ENCODE data around the gene LCTL. TPM values are rescaled to one million over a fixed set of nuclear protein-coding genes. Genes with fewer than 3 reads are reported as not detected.

The LCTL gene
- total RNA-seq, 4 donors from 2014 or later: not detected

DNA sequence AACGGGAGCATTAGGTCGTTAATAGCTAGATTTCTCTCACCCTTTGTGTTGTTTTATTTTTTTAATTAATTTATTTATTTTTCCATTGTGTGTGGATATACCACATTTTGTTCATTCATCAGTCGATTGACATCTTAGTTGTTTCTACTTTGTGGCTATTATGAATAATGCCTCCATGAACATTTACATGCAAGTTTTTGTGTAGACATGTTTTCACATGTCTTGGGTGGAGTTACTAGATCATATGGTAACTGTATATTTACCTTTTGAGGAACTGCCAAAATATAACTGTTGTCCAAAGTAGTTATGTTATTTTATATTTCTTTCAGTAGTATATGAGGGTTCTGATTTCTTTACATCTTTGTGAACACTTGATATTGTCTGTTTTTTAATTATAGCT lies 41.9 kb downstream of the LCTL start:
- ATAC-seq (ENCODE audit: low FRiP score) (no peak), DNase-seq (ENCODE audit: low spot score) (no peak)
- TF ChIP-seq, protein P1, sequence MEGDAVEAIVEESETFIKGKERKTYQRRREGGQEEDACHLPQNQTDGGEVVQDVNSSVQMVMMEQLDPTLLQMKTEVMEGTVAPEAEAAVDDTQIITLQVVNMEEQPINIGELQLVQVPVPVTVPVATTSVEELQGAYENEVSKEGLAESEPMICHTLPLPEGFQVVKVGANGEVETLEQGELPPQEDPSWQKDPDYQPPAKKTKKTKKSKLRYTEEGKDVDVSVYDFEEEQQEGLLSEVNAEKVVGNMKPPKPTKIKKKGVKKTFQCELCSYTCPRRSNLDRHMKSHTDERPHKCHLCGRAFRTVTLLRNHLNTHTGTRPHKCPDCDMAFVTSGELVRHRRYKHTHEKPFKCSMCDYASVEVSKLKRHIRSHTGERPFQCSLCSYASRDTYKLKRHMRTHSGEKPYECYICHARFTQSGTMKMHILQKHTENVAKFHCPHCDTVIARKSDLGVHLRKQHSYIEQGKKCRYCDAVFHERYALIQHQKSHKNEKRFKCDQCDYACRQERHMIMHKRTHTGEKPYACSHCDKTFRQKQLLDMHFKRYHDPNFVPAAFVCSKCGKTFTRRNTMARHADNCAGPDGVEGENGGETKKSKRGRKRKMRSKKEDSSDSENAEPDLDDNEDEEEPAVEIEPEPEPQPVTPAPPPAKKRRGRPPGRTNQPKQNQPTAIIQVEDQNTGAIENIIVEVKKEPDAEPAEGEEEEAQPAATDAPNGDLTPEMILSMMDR (IDR thresholded peaks at IDR 0.05): no peak

GRCh38 chr15:66515901-66516322 lies 49.9 kb downstream of the LCTL start:
- DNase-seq (ENCODE audit: low spot score): no peak
- TF ChIP-seq, protein P1 (IDR thresholded peaks at IDR 0.05): no peak
- ATAC-seq (ENCODE audit: low FRiP score): no peak

DNA sequence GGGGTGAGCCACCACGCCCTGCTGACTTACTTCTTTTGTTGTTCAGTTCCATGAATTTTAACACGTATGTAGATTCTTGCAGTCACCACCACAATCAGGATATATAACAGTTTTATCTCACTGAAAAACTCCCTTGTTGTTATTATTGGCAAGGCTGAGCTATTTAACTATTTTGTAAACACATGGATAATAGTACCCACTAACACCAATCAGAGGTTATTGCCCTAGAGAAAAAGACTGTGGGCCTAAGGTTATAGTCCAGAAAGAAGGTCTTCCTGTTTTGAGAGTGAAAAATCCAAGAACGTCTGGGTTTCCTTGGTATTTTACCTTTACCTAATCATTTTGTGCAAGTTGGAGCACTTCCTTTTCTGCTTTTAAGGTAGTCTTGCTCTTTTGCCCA lies 51.2 kb downstream of the LCTL start:
- ATAC-seq (ENCODE audit: low FRiP score) (no peak), DNase-seq (ENCODE audit: low spot score) (no peak)
- TF ChIP-seq, protein P1 (IDR thresholded peaks at IDR 0.05): no peak

DNA sequence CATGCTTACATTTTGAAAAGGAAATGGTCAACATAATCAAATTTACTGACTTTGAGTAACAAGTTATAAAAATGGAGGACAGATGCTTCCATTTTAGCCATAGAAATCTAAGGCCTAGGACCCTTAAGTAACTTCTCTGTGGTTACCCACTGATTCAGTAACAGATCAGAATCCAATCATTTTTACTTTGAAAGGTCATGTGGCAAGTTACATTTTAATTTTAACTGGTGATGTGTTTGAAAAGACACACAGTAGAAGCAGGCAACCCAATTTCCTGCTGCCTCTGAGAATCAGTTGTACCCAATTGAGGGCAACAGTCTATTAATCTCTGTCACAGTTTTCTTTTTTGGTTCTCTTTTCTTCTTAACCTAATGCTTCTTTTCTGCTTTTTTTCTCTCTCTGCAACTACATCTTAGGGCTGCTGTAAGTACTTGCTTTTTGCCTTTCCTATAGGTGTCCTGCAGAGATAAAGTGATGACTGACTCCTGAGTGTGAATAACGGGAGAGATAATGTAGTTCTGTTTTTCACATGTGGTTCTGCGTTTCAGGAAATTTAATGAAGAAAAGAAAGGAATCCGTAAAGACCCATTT lies 57.4 kb downstream of the LCTL start:
- DNase-seq (ENCODE audit: low spot score) (no peak), ATAC-seq (ENCODE audit: low FRiP score) (no peak)
- TF ChIP-seq, protein P1 (IDR thresholded peaks at IDR 0.05): no peak

DNA sequence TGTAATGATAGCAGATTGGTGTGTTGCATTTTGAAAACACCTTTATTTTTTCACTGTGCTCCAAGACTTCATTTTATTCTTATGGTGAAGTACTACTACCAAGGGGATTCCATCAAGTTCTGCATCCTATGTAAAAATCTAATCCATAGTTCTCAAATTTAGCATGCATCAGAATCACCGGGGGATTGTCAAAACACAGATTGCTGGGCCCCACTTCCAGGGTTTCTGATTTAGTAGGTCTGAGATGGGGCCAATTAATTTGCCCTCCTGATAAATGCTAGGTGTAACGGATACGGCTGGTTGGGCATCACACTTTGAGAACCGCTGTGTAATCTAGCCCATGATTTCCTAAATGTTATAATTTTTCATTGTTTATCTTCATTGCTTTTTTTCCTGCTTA lies 60.0 kb downstream of the LCTL start:
- TF ChIP-seq, protein P1 (IDR thresholded peaks at IDR 0.05): no peak
- no peak for ATAC-seq (ENCODE audit: low FRiP score)

GRCh38 chr15:66505430-66505811 lies 60.4 kb downstream of the LCTL start:
- DNase-seq (ENCODE audit: low spot score): no peak
- ATAC-seq (ENCODE audit: low FRiP score): peak; percentile 19
- TF ChIP-seq, protein P1 (IDR thresholded peaks at IDR 0.05): no peak

More for the DNA sequence above, 60.0 kb downstream of the LCTL start:
- no peak for DNase-seq (ENCODE audit: low spot score)
